Measurements from ENCODE around the gene CYP2S1.
A peak's percentile ranks its signal among the peaks of the same experiment; 100 is the strongest.

GRCh38 chr19:41226053-41226873 is 33.2 kb downstream of the CYP2S1 start:
- TF ChIP-seq CTCF (IDR thresholded peaks at IDR 0.05) (peak in 3 of 6 experiments; percentile 23 to 31 (median 26)), POLR2A (IDR thresholded peaks at IDR 0.05) (peak; percentile 72 to 75)

All from Peyer's patch (tissue), 4 donors.